NCI-H82 treated with DMSO at 0.1 percent for 48 hours (cell line): ENCODE data around the gene ANO10.

Source experiments
- DNase-seq: peaks from one replicate; lab custom pipeline; 2025; ENCODE audit not compliant: unreplicated experiment; lab: John Stamatoyannopoulos, UW

ANO10 gene

GRCh38 chr3:43425829-43426228 is 196.0 kb downstream of the ANO10 start:
- DNase-seq: no peak

- no peak for DNase-seq
These were observed 198.2 kb downstream of the ANO10 start for GRCh38 chr3:43423639-43424038.

DNA sequence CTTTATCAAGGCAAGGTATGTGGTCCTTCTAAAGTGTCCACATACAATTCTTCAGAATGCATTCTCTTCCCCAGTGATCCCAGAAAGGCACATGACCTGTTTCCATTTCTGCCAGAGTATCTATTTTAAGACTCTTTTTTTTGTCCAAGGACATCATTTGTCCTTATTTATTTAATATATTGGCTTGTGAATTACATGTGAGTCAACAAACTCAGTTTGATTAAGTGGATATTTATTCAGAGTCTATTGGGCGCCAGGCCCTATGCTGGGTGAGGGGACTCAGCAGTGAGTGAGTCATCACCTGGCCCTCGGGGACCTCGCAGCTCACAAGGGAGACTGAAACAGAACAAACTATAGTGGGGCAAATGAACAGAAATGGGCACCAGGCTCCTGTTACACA is 198.7 kb downstream of the ANO10 start:
- no peak for DNase-seq

- no peak for DNase-seq
These were observed 203.1 kb downstream of the ANO10 start for GRCh38 chr3:43418601-43419272.

DNA sequence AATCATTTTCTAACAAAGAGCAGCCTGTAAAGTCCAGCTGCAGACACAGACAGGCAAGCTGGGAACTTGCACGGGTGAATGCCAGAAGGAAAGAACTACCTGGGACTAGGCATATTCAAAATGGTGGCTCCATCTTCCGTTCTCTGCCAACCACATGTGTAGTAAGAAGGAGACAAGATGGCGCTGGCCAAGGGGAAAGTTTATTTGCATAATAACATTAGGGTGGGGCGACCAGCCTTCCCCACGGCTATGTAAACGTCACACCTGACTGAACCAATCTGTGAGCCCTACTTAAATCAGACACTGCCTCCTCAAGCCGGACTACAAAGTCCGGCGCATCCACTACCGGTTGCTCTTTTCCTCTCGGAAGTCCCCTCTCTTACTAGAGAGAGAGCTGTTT is 204.7 kb downstream of the ANO10 start:
- DNase-seq: no peak

DNA sequence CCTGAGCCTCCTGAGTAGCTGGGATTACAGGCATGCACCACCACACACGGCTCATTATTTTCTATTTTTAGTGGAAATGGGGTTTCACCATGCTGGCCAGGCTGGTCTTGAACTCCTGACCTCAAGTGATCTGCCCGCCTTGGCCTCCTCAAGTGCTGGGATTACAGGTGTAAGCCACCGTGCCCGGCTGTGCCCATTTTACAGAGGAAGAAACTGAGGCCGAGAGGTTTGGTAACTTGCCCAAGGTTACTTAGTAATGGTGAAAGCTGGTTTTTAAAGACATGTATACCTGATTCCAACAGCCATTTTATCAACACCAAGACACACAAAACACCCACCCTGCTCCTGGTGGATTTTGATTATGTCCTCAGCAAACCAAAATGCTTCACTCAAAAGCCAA is 206.7 kb downstream of the ANO10 start:
- DNase-seq: no peak

GRCh38 chr3:43413676-43414368 is 208.0 kb downstream of the ANO10 start:
- peak; percentile 1 for DNase-seq

DNA sequence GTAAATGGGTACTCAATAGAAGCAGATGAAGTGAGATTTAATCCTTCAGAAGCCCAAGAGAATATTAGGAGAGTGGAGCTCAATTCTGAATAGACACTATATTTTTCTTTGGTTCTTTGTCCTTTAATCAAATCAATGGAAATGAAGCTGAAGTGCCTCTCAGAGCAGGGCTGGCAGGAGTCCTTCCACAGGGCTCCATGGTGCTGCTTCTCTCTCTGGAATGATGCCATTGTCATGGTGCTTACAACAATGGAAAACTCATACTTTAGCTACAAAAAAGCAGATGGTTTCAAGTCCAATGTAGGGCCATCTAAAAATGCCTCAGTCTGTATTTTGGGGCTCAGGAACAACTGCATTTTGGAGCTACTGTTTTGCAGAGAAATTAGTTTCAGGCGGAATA is 210.4 kb downstream of the ANO10 start:
- no peak for DNase-seq

- no peak for DNase-seq
These were observed 211.2 kb downstream of the ANO10 start for GRCh38 chr3:43410592-43410991.

- no peak for DNase-seq
These were observed 212.3 kb downstream of the ANO10 start for GRCh38 chr3:43409506-43409905.

- no peak for DNase-seq
These were observed 215.2 kb downstream of the ANO10 start for GRCh38 chr3:43406643-43407023.

GRCh38 chr3:43405888-43406642 is 215.7 kb downstream of the ANO10 start:
- no peak for DNase-seq

- DNase-seq: no peak
These were observed 220.8 kb downstream of the ANO10 start for GRCh38 chr3:43400781-43401730.

- no peak for DNase-seq
These were observed 221.6 kb downstream of the ANO10 start for GRCh38 chr3:43400167-43400566.

DNA sequence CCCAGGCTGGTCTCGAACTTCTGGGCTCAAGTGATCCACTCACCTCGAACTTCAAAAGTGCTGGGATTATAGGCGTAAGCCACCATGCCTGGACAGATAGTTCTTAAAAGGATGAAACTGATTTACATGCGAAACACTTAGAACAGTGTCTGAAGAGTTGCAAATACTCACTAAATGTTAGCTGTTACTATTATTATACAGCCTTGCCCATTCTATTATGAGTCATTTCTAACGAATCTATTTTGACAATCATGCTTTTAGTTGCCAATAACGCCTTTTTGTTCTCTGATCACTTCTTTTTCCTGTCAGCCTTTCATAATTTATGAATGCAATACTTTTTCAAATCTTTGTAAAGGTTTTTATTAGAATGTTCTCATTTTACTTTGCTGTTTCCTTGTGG is 222.8 kb downstream of the ANO10 start:
- DNase-seq: no peak

DNA sequence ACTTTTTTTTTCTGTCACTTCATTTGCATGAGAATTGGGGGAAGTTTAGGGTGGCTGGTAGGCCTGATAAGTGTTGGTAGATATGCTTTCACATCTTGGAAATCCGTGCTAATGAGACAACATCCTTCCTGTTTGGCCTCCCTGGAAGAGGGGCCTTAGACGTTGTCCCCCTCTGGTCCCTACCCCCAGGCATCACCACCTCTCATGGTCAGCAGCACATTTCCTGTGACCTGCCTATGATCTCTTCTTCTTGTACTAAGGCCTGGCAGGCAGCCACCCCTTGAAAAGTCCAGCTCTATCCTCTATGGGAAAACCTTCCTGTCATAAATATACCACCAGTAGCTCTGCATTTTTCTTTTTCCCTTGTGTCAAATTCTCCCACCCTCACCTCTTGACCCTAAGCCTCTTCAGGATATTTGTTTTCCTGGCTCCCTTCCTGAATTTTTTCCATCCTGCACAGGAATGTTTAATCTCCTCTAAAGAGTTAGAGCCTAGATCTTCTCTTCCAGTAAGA is 227.7 kb downstream of the ANO10 start:
- no peak for DNase-seq

DNA sequence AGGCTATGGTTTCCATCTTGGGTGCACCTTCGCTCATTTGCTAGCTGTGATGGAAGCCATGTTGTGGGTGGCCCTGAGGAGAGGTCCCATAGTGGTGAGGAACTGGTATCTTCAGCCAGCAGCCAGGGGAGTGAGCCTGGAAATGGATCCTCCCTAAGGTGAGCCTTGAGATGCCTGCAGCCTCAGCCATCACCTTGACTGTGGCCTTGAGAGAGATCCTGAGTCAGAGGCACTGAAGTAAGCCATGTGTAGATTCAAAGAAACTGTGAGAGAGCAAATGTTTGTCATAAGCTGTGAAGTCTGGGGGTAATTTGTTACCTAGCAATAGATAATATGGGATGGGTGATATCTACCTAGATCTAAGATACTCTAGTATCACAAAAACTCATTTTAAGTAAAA is 230.2 kb downstream of the ANO10 start:
- no peak for DNase-seq

DNA sequence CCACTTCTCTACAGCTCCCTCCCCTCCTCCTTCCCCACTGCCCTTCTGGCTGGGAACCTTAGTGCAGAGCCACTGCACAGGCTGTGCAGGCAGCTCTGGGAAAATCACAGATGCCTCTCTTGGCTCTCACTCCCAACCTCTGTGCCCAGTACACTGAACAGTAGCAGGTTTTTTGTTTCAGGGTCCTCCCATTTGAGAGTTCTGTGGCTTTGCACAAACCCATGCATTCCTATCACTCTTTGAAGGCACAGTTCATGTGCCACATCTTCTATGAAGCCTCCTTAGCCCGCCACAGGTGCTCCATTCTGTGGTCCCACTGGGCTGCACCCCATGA is 231.6 kb downstream of the ANO10 start:
- no peak for DNase-seq

- no peak for DNase-seq
These were observed 232.2 kb downstream of the ANO10 start for GRCh38 chr3:43389388-43390254.

- DNase-seq: no peak
These were observed 232.9 kb downstream of the ANO10 start for GRCh38 chr3:43388915-43389314.
